ENCODE data around the gene BCAS4.

BCAS4 gene

DNA sequence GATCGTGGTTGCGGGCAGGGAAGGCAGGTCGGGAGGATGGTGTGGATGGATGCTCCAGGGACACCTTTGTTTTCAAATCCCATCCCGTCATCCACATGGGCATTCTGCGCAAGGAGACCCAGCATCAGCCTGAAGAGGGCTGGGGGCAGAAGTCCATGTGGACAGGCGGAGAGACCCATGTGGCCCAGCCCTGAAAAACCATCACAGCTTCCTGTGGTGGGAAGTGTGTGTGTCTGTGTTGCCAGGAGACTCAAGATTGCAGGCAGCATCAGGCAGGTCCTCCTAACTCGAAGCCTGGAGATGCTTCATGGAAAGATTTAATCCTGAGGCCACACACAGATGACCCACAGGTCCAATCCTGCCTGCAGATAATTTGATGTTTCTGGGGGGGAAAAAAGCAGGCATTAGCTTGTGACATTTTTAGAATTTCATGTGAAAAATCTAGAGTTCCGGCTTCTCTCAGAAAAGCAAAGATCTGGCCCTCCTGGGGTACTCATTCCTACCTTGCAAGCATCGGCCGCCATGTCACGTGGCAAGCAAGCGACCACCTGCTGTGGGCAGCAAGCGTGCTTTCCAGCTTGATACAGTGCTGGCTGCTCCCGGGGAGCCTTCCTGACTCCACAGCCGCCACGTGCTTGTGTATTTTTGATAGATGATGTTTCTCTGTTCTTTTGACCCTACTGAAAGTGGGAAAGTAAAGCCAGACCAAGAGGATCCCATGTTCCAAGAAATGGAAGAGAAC lies 25.8 kb downstream of the BCAS4 start:
- H3K27ac ChIP-seq = no peak overlapping the region
- TF ChIP-seq CTCF (conservative IDR thresholded peaks at IDR 0.05; ENCODE audit: low read depth) = no peak
- ChIA-PET CTCF (interaction anchor here (0.6 to 1.3 kb wide), 2 partner anchors 26 to 108 kb away, joined by 3 to 4 read pairs; no protein-coding TSS in a partner anchor), POLR2A (ENCODE audit: low non-redundant PET) (interaction anchor here (0.8 kb wide), 1 partner anchor 111 kb away, joined by 4 read pairs; no protein-coding TSS in a partner anchor)
- no peak for DNase-seq (ENCODE audit: low spot score)

- CTCF ChIA-PET = interaction anchor here (0.6 to 1.3 kb wide), 2 partner anchors 27 to 108 kb away, joined by 3 to 4 read pairs; no protein-coding TSS in a partner anchor
These were observed 26.5 kb downstream of the BCAS4 start for GRCh38 chr20:50821257-50821921.

DNA sequence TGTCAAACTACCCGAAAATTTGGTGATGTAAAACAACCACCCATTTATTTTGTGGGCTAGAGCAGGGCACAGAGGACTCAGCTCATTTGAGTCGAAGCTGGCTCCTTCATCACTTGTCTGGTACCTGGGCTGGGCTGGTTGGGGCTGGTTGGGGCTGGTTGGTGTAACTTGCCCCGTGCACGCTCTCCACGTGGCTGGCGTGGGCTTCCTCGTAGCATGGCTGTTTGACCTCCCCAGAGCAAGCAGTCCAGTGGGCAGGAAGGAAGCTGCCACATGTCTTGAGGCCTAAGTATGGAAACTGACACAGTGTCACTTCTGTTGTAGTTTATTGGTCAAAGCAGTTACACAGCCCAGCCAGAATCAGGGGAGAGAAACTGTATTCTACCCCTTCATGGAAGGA lies 27.1 kb downstream of the BCAS4 start:
- DNase-seq (ENCODE audit: low spot score) = no peak
- no peak overlapping the region for H3K27ac ChIP-seq
- no peak for TF ChIP-seq CTCF (conservative IDR thresholded peaks at IDR 0.05; ENCODE audit: low read depth)
- ChIA-PET POLR2A (ENCODE audit: low non-redundant PET) (interaction anchor here (0.6 kb wide), 1 partner anchor 110 kb away, joined by 4 read pairs; no protein-coding TSS in a partner anchor), CTCF (interaction anchor here (0.6 to 1.3 kb wide), 3 partner anchors 32 to 387 kb away, joined by 3 to 4 read pairs (median 3); no protein-coding TSS in a partner anchor)

More at GRCh38 chr20:50821257-50821921, 26.5 kb downstream of the BCAS4 start:
- H3K27ac ChIP-seq = no peak overlapping the region
- TF ChIP-seq CTCF (conservative IDR thresholded peaks at IDR 0.05; ENCODE audit: low read depth) = no peak
- POLR2A ChIA-PET (ENCODE audit: low non-redundant PET) = no interaction called here
- no peak for DNase-seq (ENCODE audit: low spot score)

DNA sequence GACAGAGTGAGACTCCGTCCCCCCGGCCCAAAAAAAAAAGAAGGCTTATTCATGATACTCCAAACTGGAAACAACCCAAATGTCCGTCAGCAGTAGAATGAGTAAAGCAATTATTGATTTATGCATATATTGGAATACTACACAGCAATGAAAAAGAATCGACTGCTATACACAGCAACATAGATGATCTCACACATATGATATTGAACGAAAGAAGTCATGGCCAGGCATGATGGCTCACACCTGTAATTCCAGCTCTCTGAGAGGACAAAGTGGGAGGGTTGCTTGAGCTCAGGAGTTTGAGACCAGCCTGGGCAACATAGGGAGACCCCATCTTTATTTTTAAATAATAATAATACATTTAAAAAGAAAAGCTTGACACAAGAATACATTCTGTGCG lies 28.5 kb downstream of the BCAS4 start:
- DNase-seq (ENCODE audit: low spot score) = no peak
- H3K27ac ChIP-seq = no peak overlapping the region
- ChIA-PET POLR2A (ENCODE audit: low non-redundant PET) (no interaction called here), CTCF (interaction anchor here (0.6 to 1.5 kb wide), 6 partner anchors 29 to 133 kb away, joined by 3 to 4 read pairs (median 3); partner anchors contain the start of gene ADNP)
- TF ChIP-seq CTCF (conservative IDR thresholded peaks at IDR 0.05; ENCODE audit: low read depth) = no peak

- DNase-seq (ENCODE audit: low spot score) = no peak
- ChIA-PET POLR2A (ENCODE audit: low non-redundant PET) (no interaction called here), CTCF (interaction anchor here (0.6 to 1.5 kb wide), 5 partner anchors 30 to 105 kb away, joined by 3 to 5 read pairs (median 4); no protein-coding TSS in a partner anchor)
- TF ChIP-seq CTCF (conservative IDR thresholded peaks at IDR 0.05; ENCODE audit: low read depth) = no peak
- H3K27ac ChIP-seq = peak overlapping the region; percentile 58
These were observed 29.3 kb downstream of the BCAS4 start for GRCh38 chr20:50824137-50824536.

GRCh38 chr20:50826121-50826520 lies 31.3 kb downstream of the BCAS4 start:
- POLR2A ChIA-PET (ENCODE audit: low non-redundant PET) = no interaction called here
- H3K27ac ChIP-seq = no peak overlapping the region
- no peak for DNase-seq (ENCODE audit: low spot score)
- CTCF ChIA-PET = interaction anchor here (0.6 to 0.7 kb wide), 3 partner anchors 16 to 200 kb away, joined by 3 to 5 read pairs (median 3); no protein-coding TSS in a partner anchor
- no peak for TF ChIP-seq CTCF (conservative IDR thresholded peaks at IDR 0.05; ENCODE audit: low read depth)
